Esophagus muscularis mucosa (tissue), 3 donors: ENCODE results near the gene HS6ST3.

Source experiments
- POLR2A ChIP-seq: fragments of 450-650 bp; IDR thresholded peaks from one replicate; pipeline ENCODE4 v1.6.1; 2017; ENCODE audit warnings: antibody characterized with exemption, moderate library complexity, mild to moderate bottlenecking, low read depth
- POLR2AphosphoS5 ChIP-seq, 2 donors: sonication (generic); formaldehyde crosslinking; IDR thresholded peaks; one replicate each; pipeline ENCODE4 v1.6.1; 2017; ENCODE audit warnings: antibody characterized with exemption in 2 of 2
- TF ChIP-seq, protein P1 (sequence below), 3 experiments: fragments of 200-600 bp in 2 of 3; fragments of 450-650 bp in 1 of 3; sonication (generic) in 2 of 3; IDR thresholded peaks; one replicate each; pipeline ENCODE4 v1.5.1; 2017 to 2019; ENCODE audit warnings: antibody characterized with exemption in 3 of 3, mild to moderate bottlenecking in 2 of 3, moderate library complexity in 1 of 3

DNA sequence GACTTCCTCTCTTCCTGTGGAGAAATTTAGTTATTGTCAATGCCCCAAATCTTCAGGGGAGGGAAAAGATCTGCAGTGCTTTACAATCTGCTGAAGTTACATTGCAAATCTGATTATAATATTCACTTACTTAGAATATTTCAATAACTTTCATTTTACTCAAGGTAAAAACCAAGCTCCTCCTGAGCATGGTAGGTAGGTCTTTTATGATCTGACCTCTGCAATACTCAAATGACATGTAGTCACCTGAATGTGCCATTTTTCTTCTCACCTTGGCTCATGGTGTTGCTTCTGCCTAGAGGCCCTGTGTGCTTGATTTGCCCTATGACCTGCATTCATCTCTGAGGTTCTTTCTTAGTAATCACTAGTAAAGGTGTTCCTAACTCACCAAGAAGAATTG is 331.4 kb downstream of the HS6ST3 start:
- TF ChIP-seq, protein P1, sequence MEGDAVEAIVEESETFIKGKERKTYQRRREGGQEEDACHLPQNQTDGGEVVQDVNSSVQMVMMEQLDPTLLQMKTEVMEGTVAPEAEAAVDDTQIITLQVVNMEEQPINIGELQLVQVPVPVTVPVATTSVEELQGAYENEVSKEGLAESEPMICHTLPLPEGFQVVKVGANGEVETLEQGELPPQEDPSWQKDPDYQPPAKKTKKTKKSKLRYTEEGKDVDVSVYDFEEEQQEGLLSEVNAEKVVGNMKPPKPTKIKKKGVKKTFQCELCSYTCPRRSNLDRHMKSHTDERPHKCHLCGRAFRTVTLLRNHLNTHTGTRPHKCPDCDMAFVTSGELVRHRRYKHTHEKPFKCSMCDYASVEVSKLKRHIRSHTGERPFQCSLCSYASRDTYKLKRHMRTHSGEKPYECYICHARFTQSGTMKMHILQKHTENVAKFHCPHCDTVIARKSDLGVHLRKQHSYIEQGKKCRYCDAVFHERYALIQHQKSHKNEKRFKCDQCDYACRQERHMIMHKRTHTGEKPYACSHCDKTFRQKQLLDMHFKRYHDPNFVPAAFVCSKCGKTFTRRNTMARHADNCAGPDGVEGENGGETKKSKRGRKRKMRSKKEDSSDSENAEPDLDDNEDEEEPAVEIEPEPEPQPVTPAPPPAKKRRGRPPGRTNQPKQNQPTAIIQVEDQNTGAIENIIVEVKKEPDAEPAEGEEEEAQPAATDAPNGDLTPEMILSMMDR (IDR thresholded peaks at IDR 0.05), result no peak
- no peak for TF ChIP-seq POLR2AphosphoS5 (IDR thresholded peaks at IDR 0.05)
- TF ChIP-seq POLR2A, result no peak
